GM19397 (cell line): ENCODE measurements around the gene AGT.
"Not testable (repeated sequence)": the region's sequence is repeated elsewhere in the genome, so short reads cannot be mapped to it uniquely, and the experiment has no call there.

Experiments
- ATAC-seq: cut with Tn5 transposase; IDR thresholded peaks from one replicate; pipeline ENCODE4 v1.9.1; 2021; ENCODE audit warnings: mild to moderate bottlenecking, moderate library complexity; ENCODE audit not compliant: unreplicated experiment

Gene AGT

DNA sequence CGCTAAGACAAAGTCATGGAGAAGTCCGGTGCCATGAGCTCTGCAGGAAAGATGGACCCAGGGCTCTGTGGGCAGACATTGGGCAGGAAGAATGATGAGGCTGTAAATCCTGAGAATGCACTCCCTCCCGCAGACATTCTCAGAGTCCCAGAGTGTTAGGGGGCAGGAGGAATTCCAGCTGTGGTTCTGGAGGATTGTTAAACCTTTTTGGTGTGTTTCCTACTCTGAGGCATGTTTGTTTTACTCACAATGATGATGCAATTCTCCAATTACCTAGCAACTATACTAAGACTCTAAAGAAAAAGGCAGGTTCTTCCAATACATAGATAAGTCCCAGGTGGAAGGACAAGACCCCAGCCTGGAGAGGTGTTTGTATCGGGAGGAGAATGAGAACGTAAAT lies 30.5 kb upstream of the AGT start:
- ATAC-seq = no peak

DNA sequence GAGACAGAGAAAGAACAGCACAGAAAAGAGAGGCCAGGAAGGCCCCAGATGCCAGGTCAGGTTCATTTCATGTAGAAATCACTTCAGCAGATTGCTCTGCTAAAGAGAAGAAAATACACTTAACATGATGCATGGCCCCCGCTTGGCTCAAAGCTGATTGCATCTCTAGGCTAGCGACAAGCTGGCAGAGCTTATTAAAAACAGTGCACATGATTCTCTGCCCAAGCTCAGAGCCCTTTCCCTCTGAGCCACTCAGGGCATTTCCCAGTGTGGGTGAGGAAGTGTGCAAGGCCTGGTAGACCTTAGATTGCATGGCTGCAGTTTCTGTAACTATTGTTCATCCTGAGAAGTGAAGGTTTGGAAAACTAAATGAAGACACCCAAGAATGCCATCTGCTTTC lies 30.0 kb upstream of the AGT start:
- ATAC-seq = no peak

DNA sequence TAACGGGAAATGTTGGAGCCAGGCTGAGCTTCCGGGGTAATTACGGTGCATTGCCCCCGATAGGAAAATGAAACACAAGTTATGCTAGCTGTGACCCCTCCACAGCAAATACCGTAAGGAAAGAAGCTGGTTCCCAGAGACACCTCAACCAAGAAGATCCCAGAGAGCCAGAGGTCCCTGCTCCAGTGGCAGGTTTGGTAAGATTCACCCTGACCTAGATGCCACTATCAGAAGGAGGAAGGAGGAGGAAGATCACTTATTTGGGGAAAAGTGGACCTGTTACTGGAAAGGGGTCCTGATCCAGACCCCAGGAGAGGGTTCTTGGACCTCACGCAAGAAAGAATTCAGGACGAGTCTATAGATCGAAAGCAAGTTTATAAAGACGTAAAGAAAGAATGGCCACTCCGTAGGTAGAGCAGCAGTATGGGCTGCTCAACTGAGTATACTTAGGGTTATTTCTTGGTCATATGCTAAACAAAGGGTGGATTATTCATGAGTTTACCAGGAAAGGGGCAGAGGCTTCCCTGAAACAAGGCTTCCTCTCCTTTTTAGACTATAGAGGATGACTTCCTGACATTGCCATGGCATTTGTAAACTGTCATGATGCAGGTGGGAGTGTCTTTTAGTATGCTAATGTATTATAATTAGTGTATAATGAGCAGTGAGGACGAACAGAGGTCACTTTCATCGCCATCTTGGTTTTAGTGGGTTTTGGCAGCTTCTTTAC lies 25.8 kb upstream of the AGT start:
- no peak for ATAC-seq

DNA sequence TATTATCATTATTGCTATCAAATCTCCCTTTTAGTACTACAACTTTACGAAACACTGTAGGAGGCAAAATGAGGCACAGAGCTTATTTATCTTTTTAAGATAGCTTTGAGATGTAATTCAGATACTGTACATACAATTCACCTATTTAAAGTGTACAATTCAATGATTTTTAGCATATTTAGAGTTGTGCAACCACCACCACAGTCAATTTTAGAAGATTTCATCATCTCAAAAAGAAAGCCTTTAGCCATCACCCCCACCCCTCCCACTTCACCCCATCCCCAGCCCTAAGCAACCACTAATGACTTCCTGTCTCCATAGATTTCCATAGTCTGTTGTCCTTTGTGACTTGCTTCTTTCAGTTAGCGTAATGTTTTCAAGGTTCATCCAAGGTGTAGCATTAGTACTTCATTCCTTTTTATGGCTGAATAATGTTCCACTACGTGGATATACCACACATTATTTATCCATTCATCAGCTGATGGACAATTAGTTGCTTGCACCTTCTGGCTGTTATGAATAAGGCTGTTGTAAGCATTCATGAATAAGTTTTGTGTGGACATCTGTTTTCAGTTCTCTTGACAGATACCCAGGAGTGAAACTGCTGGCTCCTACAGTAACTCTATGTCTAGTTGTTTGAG lies 23.8 kb upstream of the AGT start:
- ATAC-seq = no peak

DNA sequence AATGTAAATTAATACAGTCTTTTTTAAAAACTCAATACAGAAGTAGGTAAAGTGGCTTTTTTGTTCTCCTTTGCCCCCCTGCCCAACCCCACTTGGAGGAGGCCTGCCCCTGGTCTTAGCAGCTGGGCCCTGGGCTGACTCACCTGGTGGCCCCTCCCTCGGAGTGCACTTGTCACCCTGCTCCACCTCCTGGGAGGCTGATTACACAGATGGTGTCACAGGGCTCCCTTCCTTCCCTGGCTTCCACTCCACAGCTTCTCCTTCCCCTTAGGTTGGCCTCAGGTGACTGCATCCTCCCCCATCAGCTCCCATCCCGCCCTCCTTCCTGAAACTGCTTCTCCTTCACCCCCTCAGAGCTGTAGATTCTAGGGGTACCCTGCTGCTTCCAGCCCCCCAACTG lies 21.5 kb upstream of the AGT start:
- ATAC-seq = no peak

DNA sequence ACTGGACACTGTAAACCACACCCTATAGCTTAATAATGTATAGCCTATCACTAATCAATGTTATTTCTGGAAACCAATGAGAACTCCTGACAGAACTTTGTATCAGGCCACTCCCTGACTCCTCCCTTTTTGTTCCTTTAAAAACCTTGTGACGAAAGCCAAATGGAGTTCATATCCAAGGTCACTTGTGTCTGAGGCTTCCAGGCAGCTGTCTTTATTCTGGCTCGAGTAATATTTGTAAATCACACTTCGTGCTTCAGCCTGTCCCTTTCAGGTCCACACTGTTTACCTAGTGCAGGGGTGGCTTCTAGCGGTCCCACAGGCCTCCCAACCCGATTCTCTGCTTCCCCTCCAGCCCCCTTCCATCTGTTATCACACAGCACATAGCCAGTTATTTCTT lies 17.1 kb upstream of the AGT start:
- ATAC-seq = no peak

DNA sequence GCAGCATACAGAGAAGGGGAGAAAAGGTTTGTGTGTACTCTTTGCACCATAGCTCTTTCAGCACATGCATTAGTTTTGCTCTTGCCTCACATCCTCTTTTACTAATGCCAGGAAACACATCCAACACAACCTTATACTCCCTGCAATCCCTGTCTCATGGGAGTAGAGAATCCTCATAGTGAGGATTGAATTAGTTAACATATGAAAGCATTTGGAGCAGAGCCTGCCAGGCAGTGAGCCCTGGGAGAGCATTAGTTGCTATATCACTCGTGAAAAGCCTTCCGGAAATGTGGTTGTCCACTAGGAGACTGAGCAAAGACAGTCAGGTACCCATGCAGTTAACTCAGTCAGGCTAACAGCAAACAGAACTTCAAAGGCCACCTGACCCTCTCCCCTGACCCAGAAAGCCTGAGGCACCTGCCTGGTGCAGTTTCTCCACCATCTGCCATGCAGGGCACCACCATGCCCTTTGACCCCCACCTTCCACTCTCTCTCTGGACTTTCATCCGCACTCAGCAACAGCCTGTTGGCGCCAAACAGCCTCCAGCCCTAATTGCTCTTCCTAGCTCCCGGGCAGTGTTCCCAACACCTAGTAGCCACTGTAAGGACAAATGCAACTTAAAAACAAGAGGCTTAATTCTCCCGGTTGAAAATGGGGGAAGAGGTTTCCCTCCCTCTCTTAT lies 14.9 kb upstream of the AGT start:
- ATAC-seq = no peak

DNA sequence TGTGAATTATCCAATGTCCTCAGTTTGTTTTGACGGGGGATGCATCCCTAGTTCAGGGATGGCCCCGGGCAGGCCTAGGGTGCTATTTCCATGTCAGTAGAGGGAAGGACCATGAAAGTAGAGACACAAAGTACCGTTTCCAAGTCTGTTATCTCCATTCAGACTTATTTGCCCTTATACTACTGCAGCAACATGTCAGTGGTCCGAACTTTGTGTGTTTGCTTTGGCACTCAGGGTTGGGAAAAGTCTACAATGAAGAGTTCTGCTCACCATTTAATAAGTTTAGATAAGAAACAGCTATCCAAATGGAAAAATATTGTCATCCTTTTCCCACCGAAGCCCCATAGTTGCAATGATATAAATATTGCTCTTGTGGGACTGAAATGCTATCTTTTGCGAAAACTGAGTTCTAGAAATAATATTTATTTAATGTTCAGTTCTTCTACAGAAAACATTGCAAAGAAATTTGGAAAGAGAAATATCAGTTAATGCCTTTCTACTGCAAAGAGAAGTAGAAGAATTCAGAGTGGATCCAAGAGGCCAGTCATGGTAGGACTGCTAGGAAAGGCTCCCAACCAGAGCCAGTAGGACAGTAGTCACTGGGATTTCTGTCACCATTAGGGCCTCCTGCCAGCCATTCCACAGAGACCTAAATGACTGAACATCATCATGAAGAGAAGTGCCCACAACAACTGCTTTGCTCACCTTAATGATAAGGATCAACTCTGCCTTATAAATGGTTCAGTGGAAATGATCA lies 11.5 kb upstream of the AGT start:
- ATAC-seq = no peak

DNA sequence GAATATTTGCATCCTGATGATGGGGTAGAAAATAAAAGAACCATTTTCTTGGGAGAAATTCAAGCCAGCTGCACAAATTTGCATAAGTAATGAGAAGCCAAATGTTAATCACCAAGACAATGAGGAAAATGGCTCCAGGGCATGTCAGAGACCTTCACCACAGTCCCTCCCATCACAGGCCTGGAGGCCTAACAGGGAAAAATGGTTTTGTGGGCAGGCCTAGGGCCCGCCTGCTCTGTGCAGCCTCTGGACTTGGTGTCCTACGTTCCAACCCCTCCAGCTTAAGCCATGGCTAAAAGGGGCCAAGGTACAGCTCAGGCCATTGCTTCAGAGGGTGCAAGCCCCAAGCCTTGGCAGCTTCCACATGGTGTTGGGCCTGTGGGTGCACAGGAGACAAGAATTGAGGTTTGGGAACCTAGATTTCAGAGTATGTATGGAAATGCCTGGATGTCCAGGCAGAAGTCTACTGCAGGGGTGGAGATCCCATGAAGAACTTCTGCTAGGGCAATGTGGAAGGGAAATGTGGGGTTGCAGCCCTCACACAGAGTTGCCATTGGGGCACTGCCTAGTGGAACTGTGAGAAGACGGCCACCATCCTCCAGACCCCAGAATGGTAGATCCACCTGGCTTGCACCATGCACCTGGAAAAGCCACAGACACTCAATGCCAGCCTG lies 8.1 kb upstream of the AGT start:
- ATAC-seq = not testable (repeated sequence)

DNA sequence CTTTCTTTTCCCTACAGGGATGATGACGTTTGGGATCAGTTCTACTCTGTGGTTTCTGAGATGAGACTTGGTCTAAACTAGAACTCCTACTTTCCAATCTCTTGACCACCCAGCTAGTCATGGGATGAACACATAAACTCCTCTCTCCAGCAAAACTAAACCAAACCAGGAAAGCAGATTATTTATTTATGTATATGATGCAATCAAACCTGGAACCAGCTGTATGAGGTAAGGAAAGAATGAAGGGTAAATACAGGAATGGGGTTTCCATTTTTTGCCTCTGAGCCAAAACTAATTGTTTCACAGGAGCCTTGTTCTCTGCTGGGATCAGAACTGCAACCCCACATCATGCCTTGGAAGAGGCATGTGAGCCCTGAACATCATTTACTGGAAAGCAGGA lies 3.3 kb upstream of the AGT start:
- ATAC-seq = no peak

DNA sequence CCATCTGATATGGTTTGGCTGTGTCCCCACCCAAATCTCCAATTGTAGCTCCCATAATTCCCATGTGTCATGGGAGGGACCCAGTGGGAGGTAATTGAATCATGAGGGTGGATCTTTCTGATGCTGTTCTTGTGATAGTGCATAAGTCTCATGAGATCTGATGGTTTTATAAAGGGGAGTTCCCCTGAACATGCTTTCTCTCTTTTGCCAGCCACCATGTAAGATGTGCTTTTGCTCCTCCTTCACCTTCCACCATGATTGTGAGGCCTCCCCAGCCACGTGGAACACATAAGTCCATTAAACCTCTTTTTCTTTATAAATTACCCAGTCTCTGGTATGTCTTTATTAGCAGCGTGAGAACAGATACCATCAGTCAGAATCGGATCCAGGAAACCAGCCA lies 2.5 kb upstream of the AGT start:
- not testable (repeated sequence) for ATAC-seq

DNA sequence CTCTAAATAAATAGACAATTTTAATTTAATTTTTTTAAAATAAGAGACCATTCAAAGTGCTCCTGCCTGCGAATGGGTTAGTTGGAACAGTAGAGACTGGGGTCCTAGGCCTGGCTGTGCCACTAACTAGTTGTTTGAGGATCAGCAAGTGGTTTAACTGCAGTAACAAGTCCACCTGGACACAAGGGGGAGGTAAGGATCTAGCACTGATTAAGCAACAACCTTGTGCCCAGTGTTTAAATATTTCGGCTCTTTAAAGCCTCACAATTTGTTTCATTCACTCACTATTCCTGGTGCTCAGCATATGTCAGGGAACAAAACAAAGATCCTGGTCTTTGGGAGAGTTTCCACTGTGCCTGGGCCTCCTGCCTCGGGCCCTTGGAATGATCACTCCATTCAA lies 1.6 kb upstream of the AGT start:
- no peak for ATAC-seq

DNA sequence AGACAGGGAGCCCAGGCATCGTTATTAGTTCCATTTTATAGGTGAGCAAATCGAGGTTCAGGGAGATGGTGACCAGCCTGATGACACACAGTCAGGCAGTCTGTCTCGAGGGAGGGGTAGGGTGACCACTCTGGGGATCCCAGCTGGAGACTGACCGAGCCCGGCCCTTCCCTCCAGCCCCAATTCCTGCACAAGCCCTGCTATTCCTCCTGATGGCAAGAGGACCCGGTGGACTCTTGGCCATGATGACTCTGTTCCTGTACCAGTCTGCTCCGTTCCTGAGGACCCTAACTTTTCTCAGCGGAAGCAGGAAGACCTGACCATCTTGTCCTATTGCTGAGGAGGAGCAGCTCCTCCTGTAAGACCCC lies 391 bp downstream of the AGT start:
- ATAC-seq = no peak

DNA sequence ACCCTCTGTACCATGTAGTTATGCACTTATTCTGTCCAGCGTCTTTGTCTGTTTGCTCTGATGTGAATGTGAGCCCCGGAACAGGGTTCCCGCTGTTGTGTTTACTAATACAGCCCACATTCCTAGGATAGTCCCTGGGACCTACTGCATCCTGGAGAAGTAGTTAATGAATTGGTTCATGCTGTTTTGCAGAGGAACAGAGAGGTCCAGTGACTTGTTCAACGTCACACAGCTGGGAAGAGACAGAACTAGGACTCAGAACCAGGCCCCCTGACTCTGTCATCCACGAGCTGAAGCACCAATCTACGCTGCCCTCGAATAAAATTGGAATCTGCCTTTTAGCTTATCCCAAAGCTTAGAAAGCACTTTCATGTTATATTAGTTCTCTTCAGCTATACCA lies 784 bp downstream of the AGT start:
- no peak for ATAC-seq

DNA sequence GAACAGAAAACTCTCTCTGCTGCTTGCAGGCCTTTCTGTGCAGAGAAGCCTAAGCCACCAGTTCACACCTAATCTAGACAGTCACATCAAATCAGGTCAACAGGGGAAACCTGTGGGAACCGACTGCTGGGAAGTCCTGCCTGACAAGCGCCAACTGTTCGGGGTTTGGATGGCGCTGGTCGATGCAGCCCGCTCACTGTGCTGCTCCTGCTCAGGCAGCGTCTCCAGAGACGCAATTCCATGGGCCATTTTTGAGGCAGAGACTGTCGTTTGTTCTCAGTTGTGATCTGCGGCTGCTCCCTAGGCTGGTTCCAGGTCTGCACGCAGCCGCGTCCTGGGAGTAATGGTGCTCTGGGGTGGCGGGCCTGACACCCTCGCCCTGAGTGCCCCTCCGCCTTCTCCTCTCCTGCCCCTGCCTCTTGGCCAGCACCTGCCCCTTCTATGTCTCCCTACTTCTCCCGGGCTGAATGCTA lies 1.4 kb downstream of the AGT start:
- ATAC-seq = no peak

DNA sequence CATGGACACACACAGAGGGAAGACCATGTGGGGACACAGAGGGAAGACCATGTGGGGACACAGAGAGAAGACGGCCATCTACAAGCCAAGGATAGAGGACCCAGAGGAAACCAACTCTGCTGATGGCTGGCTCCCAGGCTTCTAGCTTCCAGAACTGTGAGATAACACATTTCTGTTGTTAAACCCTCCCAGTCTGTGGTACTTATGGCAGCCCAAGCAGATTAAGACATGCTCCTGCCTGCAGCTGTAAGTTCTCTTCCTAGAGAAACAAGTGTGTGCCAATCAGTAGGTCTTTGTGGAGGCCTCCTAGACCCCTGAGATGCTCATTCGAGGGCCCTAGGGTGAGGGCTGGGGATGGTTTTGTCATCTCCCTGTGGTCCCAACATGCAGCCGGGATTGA lies 2.7 kb downstream of the AGT start:
- ATAC-seq = no peak

DNA sequence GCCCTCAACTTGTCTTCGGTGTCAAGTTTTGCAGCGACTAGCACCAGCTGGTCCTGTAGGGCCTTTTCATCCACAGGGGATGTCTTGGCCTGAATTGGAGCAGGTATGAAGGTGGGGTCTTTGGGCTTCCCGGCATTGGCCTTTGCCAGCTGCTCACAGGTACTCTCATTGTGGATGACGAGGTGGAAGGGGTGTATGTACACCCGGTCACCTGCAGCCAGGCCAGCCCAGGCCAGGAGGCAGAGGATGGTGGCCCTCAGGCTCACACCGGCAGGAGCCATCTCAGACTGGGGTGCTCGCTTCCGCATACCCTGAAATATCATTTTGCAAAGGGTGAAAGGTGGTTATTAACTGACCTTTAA lies 3.4 kb downstream of the AGT start:
- ATAC-seq = no peak

DNA sequence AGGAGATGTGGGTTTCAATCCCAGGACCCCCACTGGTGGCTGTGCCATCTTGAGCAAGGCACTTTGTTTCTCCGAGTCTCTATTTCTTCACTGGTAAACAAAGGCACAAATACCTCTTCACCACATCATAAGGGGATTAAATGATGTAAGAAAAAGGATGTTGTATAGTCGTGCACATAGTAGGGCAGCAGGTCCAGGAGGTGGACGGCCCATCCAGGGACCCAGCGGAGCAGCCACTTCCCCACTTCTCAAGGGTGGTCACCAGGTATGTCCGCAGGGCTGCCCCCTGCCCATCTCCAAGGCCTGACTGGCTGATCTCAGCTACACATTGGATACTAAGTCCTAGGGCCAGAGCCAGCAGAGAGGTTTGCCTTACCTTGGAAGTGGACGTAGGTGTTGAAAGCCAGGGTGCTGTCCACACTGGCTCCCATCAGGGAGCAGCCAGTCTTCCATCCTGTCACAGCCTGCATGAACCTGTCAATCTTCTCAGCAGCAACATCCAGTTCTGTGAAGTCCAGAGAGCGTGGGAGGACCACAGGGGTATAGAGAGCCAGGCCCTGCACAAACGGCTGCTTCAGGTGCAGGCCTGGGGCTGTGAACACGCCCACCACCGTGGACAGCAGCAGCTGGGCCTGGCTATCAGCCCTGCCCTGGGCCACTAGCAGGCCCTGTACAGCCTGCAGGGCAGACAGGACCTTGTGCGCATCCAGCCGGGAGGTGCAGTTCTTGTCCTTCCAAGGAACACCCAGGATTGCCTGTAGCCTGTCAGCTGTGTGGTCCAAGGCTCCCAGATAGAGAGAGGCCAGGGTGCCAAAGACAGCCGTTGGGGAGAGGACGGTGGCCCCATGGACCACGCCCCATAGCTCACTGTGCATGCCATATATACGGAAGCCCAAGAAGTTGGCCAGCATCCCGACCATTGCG lies 4.0 kb downstream of the AGT start:
- no peak for ATAC-seq

DNA sequence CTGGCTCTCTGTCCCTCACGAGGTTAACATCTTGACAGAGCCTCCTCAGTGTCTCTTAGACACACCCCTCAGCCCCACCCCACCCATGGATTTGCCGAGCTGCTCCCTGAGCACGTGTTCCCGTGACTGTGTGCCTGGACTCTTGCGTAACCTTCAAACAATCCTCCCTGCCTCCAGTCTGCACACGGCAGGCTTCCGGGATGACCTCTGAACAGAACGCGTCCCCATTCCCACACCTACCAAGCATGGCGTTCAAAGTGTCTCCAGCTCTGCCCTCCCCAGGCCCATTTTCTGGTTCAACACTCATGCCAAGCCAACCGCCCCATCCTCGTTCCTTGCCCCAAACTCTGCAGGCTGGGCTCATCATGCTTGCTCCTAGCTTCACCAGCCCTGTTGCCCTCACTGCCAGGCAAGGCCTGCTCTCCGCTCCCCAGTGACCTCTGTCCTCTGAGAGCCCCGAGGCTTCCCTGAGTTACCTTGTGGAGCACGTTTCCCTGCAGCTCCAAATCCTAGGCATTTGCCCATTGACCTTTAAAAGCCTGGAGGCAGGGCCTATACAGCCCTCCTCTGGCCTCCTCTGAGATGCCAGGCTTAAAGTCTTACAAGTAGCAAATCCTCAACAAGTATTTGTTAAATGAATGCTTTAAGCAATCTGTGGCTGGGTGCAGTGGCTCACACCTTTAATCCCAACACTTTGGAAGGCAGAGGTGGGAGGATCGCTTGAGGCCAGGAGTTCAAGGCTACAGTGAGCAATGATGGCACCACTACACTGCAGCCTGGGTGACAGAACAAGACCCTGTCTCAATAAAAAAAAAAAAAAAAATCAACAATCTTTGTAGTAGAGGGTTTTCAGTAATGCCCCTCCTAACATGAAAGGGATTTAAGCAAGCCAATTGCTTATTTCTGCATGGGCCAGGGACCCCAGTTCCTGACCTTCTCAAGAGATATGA lies 5.0 kb downstream of the AGT start:
- ATAC-seq = no peak
